Peyer's patch (tissue), 4 donors: ENCODE measurements around the gene DPY19L3. TPM values are rescaled to one million over a fixed set of nuclear protein-coding genes. Genes with fewer than 3 reads are reported as not detected.
A peak's percentile ranks its signal among the peaks of the same experiment; 100 is the strongest.

Source experiments
- DNase-seq, 3 donors: peaks; one replicate each; pipeline ENCODE4 v3.0.0-alpha.2; 2017 to 2019
- H3K27ac ChIP-seq, 4 donors: fragments of 200-600 bp; sonication (generic); one replicate each; pipeline ENCODE4 v1.5.1; 2016 to 2019
- H3K27me3 ChIP-seq, 2 donors: fragments of 200-600 bp; sonication (generic); one replicate each; pipeline ENCODE4 v1.5.1; 2019
- H3K36me3 ChIP-seq, 3 donors: fragments of 200-600 bp; sonication (generic); one replicate each; pipeline ENCODE4 v1.5.1; 2016 to 2019
- H3K4me1 ChIP-seq, 4 donors: fragments of 200-600 bp; sonication (generic); one replicate each; pipeline ENCODE4 v1.5.1; 2016 to 2019
- H3K4me3 ChIP-seq, 4 donors: fragments of 200-600 bp; sonication (generic); 1 replicate in 3 of 4; 2 replicates in 1 of 4; pipeline ENCODE4 v1.5.1; 2016 to 2019; ENCODE audit warnings: mild to moderate bottlenecking in 1 of 4
- H3K9me3 ChIP-seq, 4 donors: fragments of 200-600 bp; sonication (generic); one replicate each; pipeline ENCODE4 v1.5.1; 2016 to 2019; ENCODE audit warnings: mild to moderate bottlenecking in 1 of 4
- CTCF ChIP-seq, 6 experiments: fragments of 450-650 bp in 4 of 6; fragments of 200-600 bp in 2 of 6; sonication (generic) in 1 of 6; IDR thresholded peaks; one replicate each; pipeline ENCODE4 v1.5.1; 2017 to 2019; ENCODE audit warnings: antibody characterized with exemption in 6 of 6, mild to moderate bottlenecking in 3 of 6, moderate library complexity in 1 of 6
- POLR2A ChIP-seq, 2 donors: fragments of 450-650 bp; IDR thresholded peaks; one replicate each; pipeline ENCODE4 v1.5.1; 2017; ENCODE audit warnings: antibody characterized with exemption in 2 of 2, mild to moderate bottlenecking in 2 of 2, moderate library complexity in 2 of 2
- total RNA-seq, 4 donors: library from RNA; depleted of rRNA; stranded (reverse); fragments of >200 nt; gene quantifications; one replicate each; pipeline ENCODE4 v1.1.0, GENCODE V29; 2016

DPY19L3 gene
- total RNA-seq, 4 donors from 2014 or later = 18.2 to 49.5 (median 42.4) TPM

GRCh38 chr19:32404933-32405430 is 588 bp upstream of the DPY19L3 start:
- H3K36me3 ChIP-seq = peaks cover 0 to 6% (median 0%) of the 10 kb centered on the region in 3 donors
- peak overlapping the region; percentile 97 to 99 (median 98) for H3K27ac ChIP-seq
- no peaks in the 10 kb centered on the region for H3K27me3 ChIP-seq
- DNase-seq = peak; percentile 28 to 73 (median 72)
- H3K9me3 ChIP-seq = no peaks in the 10 kb centered on the region
- H3K4me3 ChIP-seq = peak overlapping the region; percentile 76 to 99 (median 98)
- peaks cover 0 to 19% (median 3%) of the 10 kb centered on the region in 4 donors for H3K4me1 ChIP-seq
- no peak for TF ChIP-seq POLR2A (IDR thresholded peaks at IDR 0.05)
- TF ChIP-seq CTCF (IDR thresholded peaks at IDR 0.05) = no peak

GRCh38 chr19:32406161-32407003 is 812 bp downstream of the DPY19L3 start:
- Histone ChIP-seq H3K9me3 (no peaks in the 10 kb centered on the region), H3K36me3 (peaks cover 0 to 19% (median 0%) of the 10 kb centered on the region in 3 donors), H3K4me3 (peak overlapping the region; percentile 76 to 99 (median 98)), H3K27ac (peak overlapping the region; percentile 97 to 99 (median 98)), H3K4me1 (peaks cover 0 to 19% (median 3%) of the 10 kb centered on the region in 4 donors), H3K27me3 (no peaks in the 10 kb centered on the region)
- TF ChIP-seq POLR2A (IDR thresholded peaks at IDR 0.05) (peak in 1 of 2 donors; percentile 7), CTCF (IDR thresholded peaks at IDR 0.05) (peak in 3 of 6 experiments; percentile 11 to 17 (median 14))
- no peak for DNase-seq

- Histone ChIP-seq H3K4me3 (no peak overlapping the region), H3K9me3 (no peaks in the 10 kb centered on the region), H3K4me1 (peaks cover 0 to 19% (median 3%) of the 10 kb centered on the region in 4 donors), H3K36me3 (peaks cover 0 to 28% (median 0%) of the 10 kb centered on the region in 3 donors), H3K27ac (no peak overlapping the region), H3K27me3 (no peaks in the 10 kb centered on the region)
- TF ChIP-seq CTCF (IDR thresholded peaks at IDR 0.05) = no peak
- no peak for DNase-seq
Measured at GRCh38 chr19:32407004-32407992, 1.7 kb downstream of the DPY19L3 start.

GRCh38 chr19:32415246-32415645 is 9.7 kb downstream of the DPY19L3 start:
- H3K4me3 ChIP-seq = no peak overlapping the region
- H3K4me1 ChIP-seq = no peaks in the 10 kb centered on the region
- no peak for DNase-seq
- no peaks in the 10 kb centered on the region for H3K9me3 ChIP-seq
- H3K36me3 ChIP-seq = peaks cover 0 to 43% (median 0%) of the 10 kb centered on the region in 3 donors
- H3K27ac ChIP-seq = no peak overlapping the region
- no peaks in the 10 kb centered on the region for H3K27me3 ChIP-seq
- TF ChIP-seq POLR2A (IDR thresholded peaks at IDR 0.05) = no peak
- TF ChIP-seq CTCF (IDR thresholded peaks at IDR 0.05) = no peak

GRCh38 chr19:32415669-32416068 is 10.1 kb downstream of the DPY19L3 start:
- Histone ChIP-seq H3K27me3 (no peaks in the 10 kb centered on the region), H3K36me3 (peaks cover 0 to 39% (median 0%) of the 10 kb centered on the region in 3 donors), H3K4me1 (no peaks in the 10 kb centered on the region), H3K4me3 (no peak overlapping the region), H3K9me3 (no peaks in the 10 kb centered on the region), H3K27ac (no peak overlapping the region)
- TF ChIP-seq POLR2A (IDR thresholded peaks at IDR 0.05) (no peak), CTCF (IDR thresholded peaks at IDR 0.05) (no peak)
- no peak for DNase-seq
